HG03139 (cell line): ENCODE data around the gene NOS3.

Experiments
- ATAC-seq: cut with Tn5 transposase; IDR thresholded peaks from one replicate; pipeline ENCODE4 v1.9.1; 2021; ENCODE audit not compliant: unreplicated experiment

NOS3 gene

GRCh38 chr7:150977382-150978125, 13.3 kb upstream of the NOS3 start:
- no peak for ATAC-seq

GRCh38 chr7:150978126-150978789, 12.6 kb upstream of the NOS3 start, which contains the start of gene KCNH2:
Gene KCNH2 (minus strand): TSS chr7:150978321. CDS start chr7:150977913, 408 bp downstream.
- no peak for ATAC-seq

- ATAC-seq: no peak
Observed at GRCh38 chr7:150979713-150980390, 11.0 kb upstream of the NOS3 start.

GRCh38 chr7:150980663-150981062, 10.2 kb upstream of the NOS3 start:
- no peak for ATAC-seq

- no peak for ATAC-seq
Observed at GRCh38 chr7:150981644-150982043, 9.2 kb upstream of the NOS3 start.

GRCh38 chr7:150982351-150982750, 8.5 kb upstream of the NOS3 start:
- ATAC-seq: no peak

- ATAC-seq: no peak
Observed at GRCh38 chr7:150983893-150984368, 6.9 kb upstream of the NOS3 start.

- no peak for ATAC-seq
Observed at GRCh38 chr7:150986099-150986512, 4.7 kb upstream of the NOS3 start.

GRCh38 chr7:150986556-150986955, 4.3 kb upstream of the NOS3 start:
- no peak for ATAC-seq

GRCh38 chr7:150988230-150989226, 2.3 kb upstream of the NOS3 start:
- no peak for ATAC-seq

- no peak for ATAC-seq
Observed at GRCh38 chr7:150989456-150989855, 1.4 kb upstream of the NOS3 start.

GRCh38 chr7:150992051-150992640, 1.3 kb downstream of the NOS3 start:
- ATAC-seq: no peak

GRCh38 chr7:150992833-150993302, 2.1 kb downstream of the NOS3 start:
- ATAC-seq: no peak

GRCh38 chr7:150993511-150993910, 2.7 kb downstream of the NOS3 start:
- no peak for ATAC-seq

- ATAC-seq: no peak
Observed at GRCh38 chr7:150994141-150994837, 3.5 kb downstream of the NOS3 start.

GRCh38 chr7:150994838-150995510, 4.2 kb downstream of the NOS3 start:
- ATAC-seq: no peak

- ATAC-seq: no peak
Observed at GRCh38 chr7:150996376-150997074, 5.7 kb downstream of the NOS3 start.

GRCh38 chr7:150997075-150997511, 6.3 kb downstream of the NOS3 start:
- ATAC-seq: no peak
